ENCODE measurements around the gene VPS26C.

The VPS26C gene

DNA sequence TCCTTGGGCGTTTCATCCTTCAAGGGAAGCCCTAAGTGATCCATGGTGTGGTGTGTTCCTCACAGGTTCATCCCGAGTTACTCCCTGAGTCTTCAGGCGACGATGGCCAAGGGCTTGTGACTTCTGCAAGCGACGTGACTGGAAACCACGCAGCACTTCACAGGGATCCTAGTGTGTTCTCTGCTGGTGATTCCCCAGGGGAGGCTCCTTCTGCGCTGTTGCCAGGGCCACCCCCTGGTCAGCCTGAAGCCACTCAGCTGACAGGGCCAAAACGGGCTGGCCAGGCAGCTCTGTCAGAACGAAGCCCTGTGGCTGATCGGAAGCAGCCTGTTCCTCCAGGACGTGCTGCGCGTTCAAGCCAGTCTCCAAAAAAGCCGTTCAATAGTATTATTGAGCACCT is 71.5 kb downstream of the VPS26C start:
- FAIRE-seq (no peak), DNase-seq (ENCODE audit: insufficient read length) (no peak)
- no peak for TF ChIP-seq TAF1 (IDR thresholded peaks at IDR 0.05; ENCODE audit: borderline replicate concordance, low read depth, low read length)
- TF ChIP-seq POLR2AphosphoS5 (IDR thresholded peaks at IDR 0.05; ENCODE audit: low read depth, low read length): no peak
- no peak for TF ChIP-seq POLR2A (IDR thresholded peaks at IDR 0.05; ENCODE audit: low read depth, low read length)

DNA sequence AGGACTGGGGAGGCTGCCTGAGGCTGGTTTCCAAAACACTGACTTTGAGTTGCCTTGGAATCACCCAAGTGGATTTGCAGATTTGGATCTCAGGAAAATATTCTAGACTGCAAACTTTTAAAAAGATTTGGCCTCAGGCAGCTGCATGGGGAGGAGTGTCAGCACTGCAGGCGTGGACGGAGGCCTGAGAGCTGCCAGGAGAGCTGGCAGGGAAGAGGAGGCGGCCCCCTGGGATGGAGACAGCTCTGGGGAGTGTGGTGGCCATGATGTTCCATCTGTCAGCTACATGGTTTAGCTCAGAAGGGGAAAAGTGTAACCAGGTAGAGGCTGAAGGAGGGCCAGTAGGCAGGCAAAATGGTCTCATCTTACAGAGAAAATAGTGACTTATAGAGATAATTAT is 72.1 kb downstream of the VPS26C start:
- TF ChIP-seq TAF1 (IDR thresholded peaks at IDR 0.05; ENCODE audit: borderline replicate concordance, low read depth, low read length) (no peak), POLR2A (IDR thresholded peaks at IDR 0.05; ENCODE audit: low read depth, low read length) (no peak), POLR2AphosphoS5 (IDR thresholded peaks at IDR 0.05; ENCODE audit: low read depth, low read length) (no peak)
- DNase-seq (ENCODE audit: insufficient read length) (no peak), FAIRE-seq (no peak)

DNA sequence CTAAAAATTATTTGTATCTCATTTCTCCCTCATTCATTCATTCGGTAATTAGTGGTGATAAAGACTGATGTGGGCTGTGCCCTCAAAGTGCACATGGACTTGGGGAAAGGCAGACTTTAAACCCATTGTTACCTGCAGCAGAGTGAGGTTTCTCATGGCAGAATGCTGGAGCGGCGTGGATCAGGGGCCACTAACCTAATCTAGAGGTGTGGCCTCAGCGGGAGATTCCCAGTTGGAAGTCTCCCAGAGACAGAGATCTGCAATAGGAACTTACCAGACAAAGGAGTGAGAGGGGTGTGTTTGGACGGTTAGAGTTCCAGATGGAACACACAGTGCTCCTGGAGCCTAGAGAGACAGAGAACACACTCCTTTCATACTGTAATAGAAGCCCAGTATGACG is 73.5 kb downstream of the VPS26C start:
- DNase-seq (ENCODE audit: insufficient read length) (no peak), FAIRE-seq (no peak)
- no peak for TF ChIP-seq POLR2A (IDR thresholded peaks at IDR 0.05; ENCODE audit: low read depth, low read length)
- TF ChIP-seq TAF1 (IDR thresholded peaks at IDR 0.05; ENCODE audit: borderline replicate concordance, low read depth, low read length): no peak
- no peak for TF ChIP-seq POLR2AphosphoS5 (IDR thresholded peaks at IDR 0.05; ENCODE audit: low read depth, low read length)

DNA sequence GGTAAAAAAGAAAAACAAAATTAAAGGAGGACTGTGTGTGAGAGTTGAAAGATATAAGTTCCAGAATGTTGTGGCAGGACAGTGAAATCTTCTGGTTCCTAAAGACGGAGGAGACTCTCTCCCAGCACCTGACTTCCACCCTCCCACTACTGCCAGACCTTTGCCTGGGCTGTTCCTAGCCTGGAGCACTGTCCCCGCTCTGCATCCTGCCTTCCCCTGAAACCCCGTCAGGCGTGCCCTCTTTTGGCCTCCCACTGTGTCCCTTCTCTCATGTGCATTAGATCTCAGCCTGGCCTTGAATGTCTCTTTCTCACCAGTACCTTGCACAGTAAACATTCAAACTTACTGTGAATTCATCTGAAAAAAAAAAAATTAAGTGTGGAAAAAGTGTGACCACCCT is 74.1 kb downstream of the VPS26C start:
- FAIRE-seq: no peak
- TF ChIP-seq TAF1 (IDR thresholded peaks at IDR 0.05; ENCODE audit: borderline replicate concordance, low read depth, low read length) (no peak), POLR2A (IDR thresholded peaks at IDR 0.05; ENCODE audit: low read depth, low read length) (no peak), POLR2AphosphoS5 (IDR thresholded peaks at IDR 0.05; ENCODE audit: low read depth, low read length) (no peak)
- no peak for DNase-seq (ENCODE audit: insufficient read length)

DNA sequence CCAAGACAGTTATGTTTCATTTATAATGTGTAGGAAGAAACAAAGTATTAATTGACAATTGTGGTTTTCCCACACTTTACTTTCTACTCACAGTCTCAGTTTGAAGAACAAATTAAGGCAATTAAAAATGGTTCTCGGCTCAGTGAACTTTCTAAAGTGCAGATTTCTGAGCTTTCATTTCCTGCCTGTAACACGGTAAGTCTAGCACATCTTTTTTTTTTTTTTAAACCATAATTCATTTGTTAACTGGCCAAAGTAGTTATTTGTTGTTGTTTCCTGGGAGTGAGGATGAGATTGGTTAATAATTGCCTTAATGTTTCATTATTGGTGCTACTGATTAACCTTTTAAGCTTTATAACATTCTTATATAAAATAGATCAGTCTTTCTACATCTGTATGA is 75.1 kb downstream of the VPS26C start:
- TF ChIP-seq POLR2AphosphoS5 (IDR thresholded peaks at IDR 0.05; ENCODE audit: low read depth, low read length): no peak
- no peak for TF ChIP-seq TAF1 (IDR thresholded peaks at IDR 0.05; ENCODE audit: borderline replicate concordance, low read depth, low read length)
- TF ChIP-seq POLR2A (IDR thresholded peaks at IDR 0.05; ENCODE audit: low read depth, low read length): no peak

DNA sequence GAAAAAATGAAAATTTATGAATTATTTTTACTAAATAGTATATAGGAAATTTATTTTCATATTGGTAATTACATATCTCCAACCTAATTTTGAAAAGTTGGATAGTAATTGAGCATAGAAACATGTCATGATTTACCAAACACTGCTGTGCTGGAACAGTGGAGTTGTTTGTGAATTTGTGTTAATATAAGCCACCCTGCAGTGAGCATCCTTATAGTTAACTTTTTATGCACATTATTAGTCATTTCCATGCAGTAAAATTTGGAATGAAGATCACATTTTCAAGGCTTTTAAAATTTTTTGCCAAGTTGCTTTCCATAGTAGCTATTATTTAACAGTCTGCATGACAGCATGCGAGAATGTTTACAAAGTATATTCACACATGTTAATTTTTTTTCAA is 78.3 kb downstream of the VPS26C start:
- no peak for FAIRE-seq
- TF ChIP-seq POLR2AphosphoS5 (IDR thresholded peaks at IDR 0.05; ENCODE audit: low read depth, low read length): no peak
- TF ChIP-seq TAF1 (IDR thresholded peaks at IDR 0.05; ENCODE audit: borderline replicate concordance, low read depth, low read length): no peak
- no peak for TF ChIP-seq POLR2A (IDR thresholded peaks at IDR 0.05; ENCODE audit: low read depth, low read length)
- DNase-seq (ENCODE audit: insufficient read length): no peak

More for the DNA sequence above, 75.1 kb downstream of the VPS26C start:
- FAIRE-seq: no peak
- DNase-seq (ENCODE audit: insufficient read length): no peak

DNA sequence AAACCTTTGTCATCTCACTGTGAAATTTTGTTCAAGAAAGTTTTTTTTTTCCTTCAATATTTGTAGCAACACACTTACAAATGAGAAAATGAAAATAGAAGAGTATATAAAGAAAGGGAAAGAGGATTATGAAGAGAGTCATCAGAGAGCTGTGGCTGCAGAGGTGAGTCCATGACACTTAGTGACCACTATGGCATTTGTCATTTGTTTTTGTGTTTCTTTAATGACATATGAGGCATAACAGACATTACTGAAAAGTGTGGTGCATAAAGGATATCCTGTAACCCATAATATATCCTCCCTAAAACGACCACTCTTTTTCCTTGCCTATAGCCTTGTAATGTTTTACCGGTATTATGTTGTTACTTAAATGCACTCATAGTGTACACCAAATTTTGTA is 80.2 kb downstream of the VPS26C start:
- no peak for TF ChIP-seq TAF1 (IDR thresholded peaks at IDR 0.05; ENCODE audit: borderline replicate concordance, low read depth, low read length)
- no peak for TF ChIP-seq POLR2A (IDR thresholded peaks at IDR 0.05; ENCODE audit: low read depth, low read length)
- no peak for TF ChIP-seq POLR2AphosphoS5 (IDR thresholded peaks at IDR 0.05; ENCODE audit: low read depth, low read length)
- no peak for FAIRE-seq
- no peak for DNase-seq (ENCODE audit: insufficient read length)

DNA sequence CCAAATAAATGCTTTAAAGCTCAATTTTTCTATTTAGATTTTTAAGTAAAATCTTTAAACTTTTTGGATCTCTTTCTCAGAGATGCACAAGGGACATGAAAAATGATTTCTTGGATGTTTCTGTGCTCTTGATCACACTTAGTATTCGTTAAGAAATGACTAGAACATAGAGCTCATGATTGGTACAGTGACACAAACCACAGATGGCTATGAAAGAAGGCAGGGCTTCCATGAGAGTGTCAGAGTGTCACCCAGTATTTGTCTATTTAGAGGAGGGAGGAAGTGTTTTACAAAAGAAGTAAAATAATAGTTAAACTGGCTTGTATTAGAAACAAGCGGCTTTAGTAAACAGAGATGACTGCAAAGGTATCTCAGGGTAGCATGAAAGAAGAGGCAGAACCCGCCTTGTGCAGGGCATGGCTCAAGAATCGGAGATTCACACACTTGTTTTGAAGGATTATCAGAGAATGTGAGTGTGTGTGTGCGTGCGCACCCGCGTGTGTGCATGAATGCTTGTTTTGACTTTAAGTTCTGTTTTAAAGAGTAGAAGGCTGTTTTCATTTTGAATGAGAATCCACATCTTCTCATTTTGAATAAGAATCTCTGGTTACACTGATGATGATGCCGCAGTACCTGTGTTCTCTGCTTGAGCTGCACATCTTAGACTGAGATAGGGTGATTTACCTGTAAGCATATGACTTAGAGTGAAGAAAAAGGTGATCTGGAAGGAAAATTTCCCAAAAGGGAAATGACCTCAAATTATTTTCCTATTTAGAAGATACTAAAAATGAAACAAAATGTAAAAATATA is 82.1 kb downstream of the VPS26C start:
- no peak for FAIRE-seq
- no peak for DNase-seq (ENCODE audit: insufficient read length)
- TF ChIP-seq TAF1 (IDR thresholded peaks at IDR 0.05; ENCODE audit: borderline replicate concordance, low read depth, low read length) (no peak), POLR2A (IDR thresholded peaks at IDR 0.05; ENCODE audit: low read depth, low read length) (no peak), POLR2AphosphoS5 (IDR thresholded peaks at IDR 0.05; ENCODE audit: low read depth, low read length) (no peak)

DNA sequence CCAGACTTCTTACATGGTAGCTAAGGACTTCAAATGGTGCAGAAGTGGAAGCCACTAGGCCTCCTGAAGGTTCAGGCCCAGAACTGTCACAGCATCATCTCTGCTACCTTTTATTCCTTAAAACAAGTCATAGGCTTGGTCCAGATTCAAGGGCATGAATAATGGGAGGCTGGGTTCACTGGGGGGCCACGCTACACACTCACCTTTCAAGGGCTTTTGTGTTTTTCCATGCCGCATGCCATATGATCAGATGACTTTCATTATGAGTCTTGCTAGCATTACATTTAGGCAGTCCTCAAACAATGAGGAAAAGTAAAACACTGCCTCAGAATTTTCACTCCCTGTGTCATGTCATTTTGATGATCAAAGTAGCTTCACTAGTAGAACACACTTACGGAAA is 83.4 kb downstream of the VPS26C start:
- TF ChIP-seq TAF1 (IDR thresholded peaks at IDR 0.05; ENCODE audit: borderline replicate concordance, low read depth, low read length): no peak
- TF ChIP-seq POLR2A (IDR thresholded peaks at IDR 0.05; ENCODE audit: low read depth, low read length): no peak
- TF ChIP-seq POLR2AphosphoS5 (IDR thresholded peaks at IDR 0.05; ENCODE audit: low read depth, low read length): no peak
- FAIRE-seq (peak; percentile 9), DNase-seq (ENCODE audit: insufficient read length) (no peak)

DNA sequence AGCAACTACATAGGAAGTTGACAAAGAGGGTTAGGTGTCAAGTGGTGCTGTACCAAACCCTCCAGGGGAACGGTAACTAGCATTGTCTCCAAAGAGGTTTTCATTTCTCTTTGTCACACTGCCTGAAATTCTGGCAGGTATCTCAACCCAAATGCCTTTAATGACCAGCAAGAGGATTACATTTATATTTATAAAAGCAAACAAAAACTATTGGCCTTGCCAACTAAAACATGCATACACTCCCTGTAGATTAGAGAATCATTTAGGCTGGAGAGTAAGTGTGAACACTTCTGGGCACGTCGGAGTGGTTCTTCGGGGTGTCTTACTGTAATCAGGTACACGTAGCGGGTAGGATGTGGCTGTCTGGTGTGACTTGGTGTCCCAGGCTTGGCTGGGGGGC is 84.9 kb downstream of the VPS26C start:
- FAIRE-seq (no peak), DNase-seq (ENCODE audit: insufficient read length) (no peak)
- TF ChIP-seq POLR2A (IDR thresholded peaks at IDR 0.05; ENCODE audit: low read depth, low read length): no peak
- TF ChIP-seq TAF1 (IDR thresholded peaks at IDR 0.05; ENCODE audit: borderline replicate concordance, low read depth, low read length): no peak
- TF ChIP-seq POLR2AphosphoS5 (IDR thresholded peaks at IDR 0.05; ENCODE audit: low read depth, low read length): no peak

DNA sequence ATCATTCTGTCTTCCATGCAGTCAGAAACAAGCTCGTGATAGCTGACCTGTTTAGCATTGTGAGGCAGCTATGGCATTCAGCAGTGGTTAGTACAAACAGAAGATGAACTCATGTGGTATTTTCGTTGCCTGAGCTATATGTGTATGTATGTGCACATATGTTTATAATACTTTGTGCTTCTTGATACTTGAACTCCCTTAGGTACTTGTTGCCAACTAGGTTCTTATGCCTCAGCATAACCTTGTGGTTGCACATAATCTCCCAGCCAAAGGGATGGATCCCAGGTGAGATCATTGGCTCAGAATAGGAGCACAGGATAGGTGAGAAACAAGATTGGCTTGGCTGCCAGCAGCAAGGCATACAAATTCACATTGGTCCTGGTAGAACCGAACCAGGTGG is 86.1 kb downstream of the VPS26C start:
- DNase-seq (ENCODE audit: insufficient read length): no peak
- no peak for FAIRE-seq
- no peak for TF ChIP-seq POLR2A (IDR thresholded peaks at IDR 0.05; ENCODE audit: low read depth, low read length)
- TF ChIP-seq TAF1 (IDR thresholded peaks at IDR 0.05; ENCODE audit: borderline replicate concordance, low read depth, low read length): no peak
- TF ChIP-seq POLR2AphosphoS5 (IDR thresholded peaks at IDR 0.05; ENCODE audit: low read depth, low read length): no peak

DNA sequence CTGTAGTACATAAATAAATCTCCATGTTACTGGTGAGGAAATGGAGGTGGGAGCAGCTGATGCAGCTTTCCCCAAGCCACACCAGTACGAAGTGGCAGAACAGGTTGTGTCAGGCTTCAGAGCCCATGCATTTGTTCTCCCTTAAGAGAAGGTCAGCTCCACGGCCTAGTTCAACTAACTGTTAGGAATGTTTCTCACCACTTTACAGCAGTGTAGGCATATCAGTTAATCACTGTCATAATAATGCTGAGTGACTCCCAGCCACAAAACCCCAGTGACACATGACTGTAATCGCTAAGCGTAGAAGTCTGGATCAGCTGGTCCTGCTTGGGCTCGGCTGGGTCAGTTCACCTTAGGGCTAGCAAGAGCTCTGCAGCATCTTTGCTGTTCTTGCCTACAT is 90.4 kb downstream of the VPS26C start:
- DNase-seq (ENCODE audit: insufficient read length): no peak
- no peak for FAIRE-seq
- TF ChIP-seq POLR2AphosphoS5 (IDR thresholded peaks at IDR 0.05; ENCODE audit: low read depth, low read length): no peak
- no peak for TF ChIP-seq POLR2A (IDR thresholded peaks at IDR 0.05; ENCODE audit: low read depth, low read length)
- no peak for TF ChIP-seq TAF1 (IDR thresholded peaks at IDR 0.05; ENCODE audit: borderline replicate concordance, low read depth, low read length)

Data from GM12892 (cell line).